Posterior vena cava (tissue), 2 donors: Measurements from ENCODE around the gene BLTP3A. TPM values are rescaled to one million over a fixed set of nuclear protein-coding genes. Genes with fewer than 3 reads are reported as not detected.
"Not testable (repeated sequence)": the region's sequence is repeated elsewhere in the genome, so short reads cannot be mapped to it uniquely, and the experiment has no call there.

Experiments
- DNase-seq: peaks from one replicate; pipeline ENCODE4 v3.0.0-alpha.2; 2020; ENCODE audit warnings: low spot score
- intact Hi-C, 2 donors: fragments of 100-400 bp; cut with DNase I; formaldehyde crosslinking; loops; one replicate each; pipeline versions ENCODE4 v1.14.1 to v1.14.2; 2022 to 2023
- total RNA-seq, 2 donors: library from RNA; stranded (reverse); fragmentation: NEBNext Ultra II Directional; extraction: Animal tissue kit (Norgen Biotek cat#: 25700); gene quantifications; one replicate each; pipeline ENCODE4 v1.2.1, GENCODE V29; 2021
- donor health status: DM: yes; HTN: yes; CAD: no.
- donor health status: DM: yes; HTN: yes; CAD: no.

Gene BLTP3A
- total RNA-seq, 2 donors from 2014 or later: 8.0 to 11.2 TPM

- no peak for DNase-seq
- intact Hi-C loops: no loop called here
Measured at GRCh38 chr6:34791164-34791700, 651 bp upstream of the BLTP3A start.

GRCh38 chr6:34792605-34793500 is 970 bp downstream of the BLTP3A start:
- DNase-seq: no peak
- intact Hi-C loops: no loop called here

GRCh38 chr6:34793877-34794276 is 2.0 kb downstream of the BLTP3A start:
- intact Hi-C loops: no loop called here
- DNase-seq: no peak

- intact Hi-C loops: no loop called here
- no peak for DNase-seq
Measured at GRCh38 chr6:34795836-34796425, 4.0 kb downstream of the BLTP3A start.

- no peak for DNase-seq
- intact Hi-C loops: no loop called here
Measured at GRCh38 chr6:34798057-34798456, 6.2 kb downstream of the BLTP3A start.

GRCh38 chr6:34799547-34799946 is 7.7 kb downstream of the BLTP3A start:
- intact Hi-C loops: no loop called here
- no peak for DNase-seq

GRCh38 chr6:34804543-34804942 is 12.7 kb downstream of the BLTP3A start:
- DNase-seq: no peak
- intact Hi-C loops: no loop called here

GRCh38 chr6:34805074-34805473 is 13.2 kb downstream of the BLTP3A start:
- intact Hi-C loops, DNase-seq: not testable (repeated sequence)

- no peak for DNase-seq
Measured at GRCh38 chr6:34806738-34807453, 15.0 kb downstream of the BLTP3A start.

GRCh38 chr6:34808473-34808872 is 16.6 kb downstream of the BLTP3A start:
- intact Hi-C loops, DNase-seq: not testable (repeated sequence)

More at GRCh38 chr6:34806738-34807453, 15.0 kb downstream of the BLTP3A start:
- intact Hi-C loops: no loop called here

- intact Hi-C loops, DNase-seq: not testable (repeated sequence)
Measured at GRCh38 chr6:34809419-34809818, 17.5 kb downstream of the BLTP3A start.

- no peak for DNase-seq
- intact Hi-C loops: no loop called here
Measured at GRCh38 chr6:34810017-34810882, 18.4 kb downstream of the BLTP3A start.

- intact Hi-C loops: no loop called here
- no peak for DNase-seq
Measured at GRCh38 chr6:34810936-34811632, 19.2 kb downstream of the BLTP3A start.

- no peak for DNase-seq
- intact Hi-C loops: no loop called here
Measured at GRCh38 chr6:34813028-34813713, 21.3 kb downstream of the BLTP3A start.

- no peak for DNase-seq
- intact Hi-C loops: no loop called here
Measured at GRCh38 chr6:34816635-34817301, 24.9 kb downstream of the BLTP3A start.

- intact Hi-C loops: no loop called here
- DNase-seq: no peak
Measured at GRCh38 chr6:34817446-34817845, 25.6 kb downstream of the BLTP3A start.

GRCh38 chr6:34818872-34819570 is 27.1 kb downstream of the BLTP3A start:
- intact Hi-C loops, DNase-seq: not testable (repeated sequence)
